Mononuclear cell (primary cell): ENCODE measurements around the gene PRR33. TPM values are rescaled to one million over a fixed set of nuclear protein-coding genes. Genes with fewer than 3 reads are reported as not detected.

Experiments used
- H3K27me3 ChIP-seq: 2 replicates; pipeline ENCODE4 v1.6.0; 2011; ENCODE audit warnings: low read length, control low read depth; ENCODE audit not compliant: insufficient read depth
- H3K4me1 ChIP-seq: 2 replicates; pipeline ENCODE4 v1.5.1; 2011; ENCODE audit warnings: mild to moderate bottlenecking, low read length, control low read depth; ENCODE audit not compliant: insufficient read depth
- H3K4me3 ChIP-seq: 2 replicates; pipeline ENCODE4 v1.5.1; 2011; ENCODE audit warnings: mild to moderate bottlenecking, low read length, moderate library complexity
- H3K9me3 ChIP-seq: 2 replicates; pipeline ENCODE4 v1.5.1; 2011; ENCODE audit warnings: low read depth, mild to moderate bottlenecking, control low read depth, low read length
- total RNA-seq: library from RNA; depleted of rRNA; stranded (reverse); fragments of >200 nt; gene quantifications from one replicate; pipeline ENCODE4 v1.2.3, GENCODE V29; 2012

Gene PRR33
- total RNA-seq, 1 donor: not detected

- H3K27me3 ChIP-seq: no peaks in the 10 kb centered on the region
- H3K4me3 ChIP-seq: no peak overlapping the region
- H3K9me3 ChIP-seq: no peaks in the 10 kb centered on the region
- peaks cover 11% of the 10 kb centered on the region for H3K4me1 ChIP-seq
These were observed 20.7 kb upstream of the PRR33 start for GRCh38 chr11:1912289-1912878.

- H3K9me3 ChIP-seq: no peaks in the 10 kb centered on the region
- no peaks in the 10 kb centered on the region for H3K27me3 ChIP-seq
- no peak overlapping the region for H3K4me3 ChIP-seq
- H3K4me1 ChIP-seq: peaks cover 11% of the 10 kb centered on the region
These were observed 17.8 kb upstream of the PRR33 start for GRCh38 chr11:1909524-1909923.

GRCh38 chr11:1908618-1909017 is 16.9 kb upstream of the PRR33 start:
- Histone ChIP-seq H3K4me1 (peaks cover 11% of the 10 kb centered on the region), H3K4me3 (no peak overlapping the region), H3K27me3 (no peaks in the 10 kb centered on the region), H3K9me3 (no peaks in the 10 kb centered on the region)

- Histone ChIP-seq H3K4me1 (peaks cover under 1% of the 10 kb centered on the region), H3K4me3 (no peak overlapping the region), H3K9me3 (no peaks in the 10 kb centered on the region), H3K27me3 (no peaks in the 10 kb centered on the region)
These were observed 15.1 kb upstream of the PRR33 start for GRCh38 chr11:1906611-1907423.

GRCh38 chr11:1906181-1906580 is 14.5 kb upstream of the PRR33 start:
- Histone ChIP-seq H3K4me3 (no peak overlapping the region), H3K4me1 (no peaks in the 10 kb centered on the region), H3K27me3 (no peaks in the 10 kb centered on the region), H3K9me3 (no peaks in the 10 kb centered on the region)

- no peaks in the 10 kb centered on the region for H3K27me3 ChIP-seq
- H3K4me1 ChIP-seq: peaks cover 13% of the 10 kb centered on the region
- H3K9me3 ChIP-seq: no peaks in the 10 kb centered on the region
- no peak overlapping the region for H3K4me3 ChIP-seq
These were observed 8.0 kb upstream of the PRR33 start for GRCh38 chr11:1899686-1900085.

- Histone ChIP-seq H3K27me3 (no peaks in the 10 kb centered on the region), H3K4me3 (no peak overlapping the region), H3K4me1 (peaks cover 13% of the 10 kb centered on the region), H3K9me3 (no peaks in the 10 kb centered on the region)
These were observed 7.4 kb upstream of the PRR33 start for GRCh38 chr11:1899090-1899489.

GRCh38 chr11:1896923-1897322 is 5.2 kb upstream of the PRR33 start:
- H3K27me3 ChIP-seq: no peaks in the 10 kb centered on the region
- H3K9me3 ChIP-seq: no peaks in the 10 kb centered on the region
- H3K4me3 ChIP-seq: peak overlapping the region; percentile 22
- H3K4me1 ChIP-seq: peaks cover 16% of the 10 kb centered on the region

GRCh38 chr11:1896468-1896867 is 4.8 kb upstream of the PRR33 start:
- H3K27me3 ChIP-seq: no peaks in the 10 kb centered on the region
- H3K4me3 ChIP-seq: no peak overlapping the region
- H3K9me3 ChIP-seq: no peaks in the 10 kb centered on the region
- H3K4me1 ChIP-seq: peaks cover 20% of the 10 kb centered on the region

- H3K27me3 ChIP-seq: no peaks in the 10 kb centered on the region
- no peak overlapping the region for H3K4me3 ChIP-seq
- H3K4me1 ChIP-seq: peaks cover 37% of the 10 kb centered on the region
- no peaks in the 10 kb centered on the region for H3K9me3 ChIP-seq
These were observed 3.1 kb upstream of the PRR33 start for GRCh38 chr11:1894759-1895158.

GRCh38 chr11:1893581-1894359 is 2.1 kb upstream of the PRR33 start:
- Histone ChIP-seq H3K9me3 (no peaks in the 10 kb centered on the region), H3K27me3 (no peaks in the 10 kb centered on the region), H3K4me1 (peaks cover 46% of the 10 kb centered on the region), H3K4me3 (no peak overlapping the region)

- Histone ChIP-seq H3K9me3 (no peaks in the 10 kb centered on the region), H3K4me1 (peaks cover 54% of the 10 kb centered on the region), H3K27me3 (no peaks in the 10 kb centered on the region), H3K4me3 (no peak overlapping the region)
These were observed 863 bp upstream of the PRR33 start for GRCh38 chr11:1892558-1892957.

GRCh38 chr11:1892116-1892515 is 421 bp upstream of the PRR33 start:
- no peak overlapping the region for H3K4me3 ChIP-seq
- H3K27me3 ChIP-seq: no peaks in the 10 kb centered on the region
- no peaks in the 10 kb centered on the region for H3K9me3 ChIP-seq
- peaks cover 52% of the 10 kb centered on the region for H3K4me1 ChIP-seq

- H3K4me1 ChIP-seq: peaks cover 47% of the 10 kb centered on the region
- H3K27me3 ChIP-seq: no peaks in the 10 kb centered on the region
- H3K4me3 ChIP-seq: no peak overlapping the region
- H3K9me3 ChIP-seq: no peaks in the 10 kb centered on the region
These were observed 552 bp downstream of the PRR33 start for GRCh38 chr11:1890856-1891830.
